Stimulated activated effector memory CD8-positive, alpha-beta T cell treated with anti-CD3 and anti-CD28 coated beads, Interleukin-12 subunit alpha, Interleukin-12 subunit beta, amount 100 ng/mL, for 72 hours (primary cell): ENCODE measurements around the gene GPR146.
"Not testable (repeated sequence)": the region's sequence is repeated elsewhere in the genome, so short reads cannot be mapped to it uniquely, and the experiment has no call there.

Experiments
- ATAC-seq: fragments of 150-1000 bp; cut with Tn5 transposase; 2 replicates; pipeline ENCODE4 v1.10.0; 2021
- DNase-seq, 2 donors: peaks; one replicate each; pipeline ENCODE4 v3.0.0; 2021 to 2022; ENCODE audit warnings: low spot score in 2 of 2
- H3K27ac Mint-ChIP-seq: one replicate; pipeline ENCODE4 v1.8.0; 2022; ENCODE audit warnings: mild to moderate bottlenecking, mixed read lengths
- H3K36me3 Mint-ChIP-seq: one replicate; pipeline ENCODE4 v1.8.0; 2022; ENCODE audit warnings: mild to moderate bottlenecking, mixed read lengths
- H3K4me1 Mint-ChIP-seq: one replicate; pipeline ENCODE4 v1.8.0; 2022; ENCODE audit warnings: mixed read lengths
- H3K4me3 Mint-ChIP-seq: one replicate; pipeline ENCODE4 v1.8.0; 2022; ENCODE audit warnings: mild to moderate bottlenecking, mixed read lengths
- H3K9me3 Mint-ChIP-seq: one replicate; pipeline ENCODE4 v1.8.0; 2022; ENCODE audit warnings: mixed read lengths

Gene GPR146, protein sequence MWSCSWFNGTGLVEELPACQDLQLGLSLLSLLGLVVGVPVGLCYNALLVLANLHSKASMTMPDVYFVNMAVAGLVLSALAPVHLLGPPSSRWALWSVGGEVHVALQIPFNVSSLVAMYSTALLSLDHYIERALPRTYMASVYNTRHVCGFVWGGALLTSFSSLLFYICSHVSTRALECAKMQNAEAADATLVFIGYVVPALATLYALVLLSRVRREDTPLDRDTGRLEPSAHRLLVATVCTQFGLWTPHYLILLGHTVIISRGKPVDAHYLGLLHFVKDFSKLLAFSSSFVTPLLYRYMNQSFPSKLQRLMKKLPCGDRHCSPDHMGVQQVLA

DNA sequence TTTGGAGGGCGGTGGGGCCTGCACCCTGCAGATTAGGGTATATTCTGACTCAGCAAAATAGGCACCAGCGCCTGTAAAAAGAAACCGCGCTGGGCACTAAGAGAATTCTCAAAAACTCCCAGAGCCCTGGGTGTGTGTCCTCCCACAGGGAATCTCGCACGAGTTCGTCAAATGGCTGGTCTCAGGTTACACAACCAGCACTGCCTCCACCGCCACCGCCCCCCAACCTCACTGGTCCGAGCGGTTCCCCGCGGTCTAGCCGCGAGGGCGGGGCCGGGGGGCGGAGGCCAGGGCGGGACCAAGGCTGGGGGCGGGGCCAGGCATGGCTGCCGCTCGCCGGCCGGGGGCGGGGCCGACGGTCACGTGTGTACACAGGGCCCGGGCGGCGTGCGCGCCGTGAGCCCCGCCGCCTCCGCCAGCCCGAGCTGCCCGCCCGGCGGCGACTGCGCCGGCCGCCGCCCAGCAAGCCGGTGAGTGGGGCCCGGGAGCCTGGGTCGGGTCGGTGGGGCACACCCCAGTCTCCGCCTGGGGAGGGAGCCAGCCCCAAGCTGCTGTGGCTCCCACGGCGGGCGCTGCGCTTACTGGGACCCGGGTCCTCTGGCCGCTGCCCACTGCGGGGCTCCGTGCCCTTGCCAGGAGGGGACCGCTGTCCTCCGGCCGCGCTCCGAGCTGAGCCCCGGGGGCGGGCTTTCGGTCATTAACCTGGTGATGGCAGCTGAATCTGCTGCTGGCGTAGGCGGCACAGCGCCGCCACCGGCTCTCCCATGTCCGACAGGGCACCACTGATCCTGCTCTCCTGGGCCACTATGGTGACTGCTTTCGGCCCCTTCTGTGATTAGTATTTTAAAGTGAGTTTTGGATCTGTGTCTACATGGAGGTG is at the start of gene GPR146:
GPR146 (plus strand) TSS at position 358 of the 880 bp plus-strand sequence. CDS start 12,970 bp downstream, outside the sequence.
- peak within 1 kb of the TSS; percentile 70 for H3K27ac Mint-ChIP-seq
- H3K36me3 Mint-ChIP-seq: peaks cover 7% of the 10 kb centered on the region
- H3K4me3 Mint-ChIP-seq: peak within 1 kb of the TSS; percentile 74
- peaks cover 70% of the 10 kb centered on the region for H3K4me1 Mint-ChIP-seq
- no peaks in the 10 kb centered on the region for H3K9me3 Mint-ChIP-seq
- ATAC-seq (peak; percentile 91), DNase-seq (peak; percentile 95 to 96)

DNA sequence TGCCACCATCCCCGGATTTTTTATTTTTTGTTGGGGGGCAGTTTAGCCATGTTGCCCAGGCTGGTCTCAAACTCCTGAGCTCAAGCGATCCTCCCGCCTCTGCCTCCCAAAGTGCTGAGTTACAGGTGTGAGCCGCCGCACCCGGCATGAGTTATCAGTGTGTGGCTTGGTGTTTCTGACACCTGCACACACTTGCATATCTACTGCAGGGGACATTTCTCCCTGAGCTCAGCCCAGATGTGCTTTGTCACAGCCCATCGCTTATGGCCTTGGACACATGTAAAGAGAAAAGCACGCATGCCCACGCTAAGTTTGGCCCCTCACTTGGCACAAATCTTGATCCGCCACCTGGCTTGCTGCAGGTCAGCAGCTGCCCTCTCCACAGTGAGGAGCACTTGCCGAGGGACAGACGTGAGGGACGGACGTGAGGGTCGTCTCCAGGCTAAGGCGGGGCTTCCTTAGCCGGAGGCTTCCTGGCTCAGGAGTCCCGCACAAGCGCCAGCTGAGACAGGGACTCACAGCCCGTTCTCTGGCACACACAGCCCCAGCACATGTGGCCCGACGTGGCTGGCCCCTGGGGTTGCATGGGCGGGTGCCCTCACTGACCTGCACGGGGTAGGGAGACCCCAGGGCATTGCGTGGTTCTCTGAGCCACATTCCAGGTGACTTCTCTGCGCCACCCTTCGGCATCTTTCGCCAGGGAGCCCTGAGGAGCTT is 49.6 kb upstream of the GPR146 start:
- no peak for ATAC-seq
- peaks cover 8% of the 10 kb centered on the region for H3K4me1 Mint-ChIP-seq
- H3K36me3 Mint-ChIP-seq: no peaks in the 10 kb centered on the region
- no peaks in the 10 kb centered on the region for H3K9me3 Mint-ChIP-seq
- no peak overlapping the region for H3K4me3 Mint-ChIP-seq
- no peak for DNase-seq
- peak overlapping the region; percentile 48 for H3K27ac Mint-ChIP-seq

DNA sequence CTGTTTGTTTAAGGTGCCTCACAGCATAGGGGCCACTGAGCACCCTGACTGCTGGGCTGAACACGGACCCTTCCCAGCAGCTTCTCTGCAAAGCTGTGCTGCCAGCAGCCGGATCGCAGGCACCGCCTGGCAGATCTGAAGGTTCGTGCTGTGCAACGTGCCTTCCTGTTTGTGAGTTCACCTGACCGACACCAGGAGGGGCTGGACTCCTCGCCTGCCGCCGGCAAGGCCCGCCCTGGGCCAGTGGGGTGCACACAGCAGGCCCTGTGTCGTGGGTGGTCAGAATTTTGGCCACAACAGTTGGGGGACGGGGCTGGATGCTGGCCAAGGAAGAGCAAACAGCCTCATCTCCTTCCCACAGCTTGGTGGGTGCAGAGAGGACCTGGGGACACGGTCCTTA is 48.8 kb upstream of the GPR146 start:
- H3K4me1 Mint-ChIP-seq: peaks cover 8% of the 10 kb centered on the region
- no peak overlapping the region for H3K27ac Mint-ChIP-seq
- no peak for ATAC-seq
- no peaks in the 10 kb centered on the region for H3K9me3 Mint-ChIP-seq
- H3K4me3 Mint-ChIP-seq: no peak overlapping the region
- no peak for DNase-seq
- H3K36me3 Mint-ChIP-seq: no peaks in the 10 kb centered on the region

DNA sequence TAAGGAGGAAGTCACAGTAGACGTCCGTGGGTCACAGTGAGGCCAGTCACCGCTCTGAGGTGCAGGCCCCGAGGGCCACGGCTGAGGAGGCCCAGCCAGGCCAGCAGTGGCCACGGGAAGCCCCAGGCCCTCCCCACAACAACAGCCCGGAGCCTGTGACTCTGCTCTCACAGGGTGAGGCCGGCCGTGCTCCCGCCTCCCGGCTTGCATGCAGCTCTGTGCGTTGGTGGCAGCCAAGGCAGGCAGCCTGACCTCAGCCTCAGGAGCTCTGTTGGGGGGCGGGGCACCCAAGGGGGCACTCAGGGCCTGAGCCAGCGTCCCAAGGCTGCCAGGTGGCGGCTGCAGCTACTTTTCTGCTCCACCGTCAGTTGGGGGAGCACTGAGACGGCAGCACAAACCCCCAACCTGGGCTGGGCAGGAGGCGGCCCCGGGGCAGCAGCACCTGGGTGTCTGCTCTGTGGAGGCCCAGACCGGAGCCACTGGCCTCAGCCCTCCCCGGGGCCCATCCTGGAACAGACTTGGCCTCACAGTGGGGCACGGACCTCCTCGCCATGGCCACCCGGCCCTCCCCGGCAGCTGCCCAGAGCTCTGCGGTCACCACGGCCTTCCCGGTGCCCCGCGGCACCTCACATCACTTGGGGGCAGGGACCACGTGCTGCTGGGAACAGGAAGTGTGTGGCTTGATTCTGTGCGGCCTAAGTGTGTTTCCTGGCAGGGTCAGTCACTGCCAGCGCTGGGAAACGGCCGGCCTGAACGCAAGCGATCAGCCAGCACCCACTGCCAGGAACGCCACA is 48.1 kb upstream of the GPR146 start:
- DNase-seq: no peak
- ATAC-seq: no peak
- H3K27ac Mint-ChIP-seq: no peak overlapping the region
- no peaks in the 10 kb centered on the region for H3K36me3 Mint-ChIP-seq
- no peaks in the 10 kb centered on the region for H3K9me3 Mint-ChIP-seq
- H3K4me3 Mint-ChIP-seq: no peak overlapping the region
- H3K4me1 Mint-ChIP-seq: peaks cover 8% of the 10 kb centered on the region

DNA sequence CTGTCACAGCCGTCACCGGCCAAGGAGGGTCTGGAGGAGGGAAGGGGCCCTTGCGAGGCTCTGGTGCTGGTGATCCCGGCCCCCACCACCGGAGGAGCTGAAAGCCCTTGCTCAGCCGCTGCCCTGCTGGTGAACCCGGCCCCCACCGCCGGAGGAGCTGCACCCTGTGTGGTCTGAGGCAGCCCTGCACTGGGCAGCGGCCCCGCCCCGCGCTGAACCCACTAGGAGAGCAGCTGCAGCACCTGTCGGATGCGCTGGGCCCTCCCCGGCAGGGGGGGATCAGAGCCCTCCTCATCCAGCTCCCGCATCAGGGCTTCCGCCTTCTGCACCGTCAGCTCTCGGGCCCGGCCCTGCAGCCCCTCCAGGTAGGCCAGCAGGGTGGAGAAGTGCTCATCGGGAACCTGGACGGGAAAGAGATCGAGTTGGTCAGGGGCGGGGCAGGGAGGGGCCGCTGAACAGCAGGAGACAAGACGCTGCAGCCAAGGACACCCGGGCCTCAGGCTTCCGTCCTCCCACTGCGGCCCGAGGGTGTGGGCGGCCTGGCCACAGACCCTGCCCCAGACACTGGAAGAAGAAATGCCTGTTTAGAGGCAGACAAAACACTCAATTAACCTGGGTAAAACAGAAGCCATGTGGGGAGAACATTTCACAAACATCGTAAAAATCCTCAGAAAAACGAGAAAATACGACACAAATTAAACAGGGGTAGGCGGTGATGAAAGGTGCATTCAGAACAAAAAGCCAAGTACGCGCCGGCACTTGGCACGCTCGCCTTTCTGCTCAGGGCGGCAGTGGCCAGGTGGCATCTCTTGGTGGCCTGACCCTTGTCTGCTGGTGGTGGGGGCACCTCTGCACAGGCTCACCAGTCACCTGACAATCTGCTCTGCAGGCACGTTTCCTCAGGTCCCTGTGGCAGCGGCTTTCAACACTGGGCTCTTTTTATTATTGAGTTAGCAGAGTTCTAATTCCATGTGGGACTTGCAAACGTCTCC is 46.6 kb upstream of the GPR146 start:
- Mint-ChIP-seq H3K4me1 (peaks cover 8% of the 10 kb centered on the region), H3K27ac (no peak overlapping the region), H3K4me3 (no peak overlapping the region), H3K9me3 (no peaks in the 10 kb centered on the region), H3K36me3 (no peaks in the 10 kb centered on the region)
- DNase-seq: no peak
- no peak for ATAC-seq

DNA sequence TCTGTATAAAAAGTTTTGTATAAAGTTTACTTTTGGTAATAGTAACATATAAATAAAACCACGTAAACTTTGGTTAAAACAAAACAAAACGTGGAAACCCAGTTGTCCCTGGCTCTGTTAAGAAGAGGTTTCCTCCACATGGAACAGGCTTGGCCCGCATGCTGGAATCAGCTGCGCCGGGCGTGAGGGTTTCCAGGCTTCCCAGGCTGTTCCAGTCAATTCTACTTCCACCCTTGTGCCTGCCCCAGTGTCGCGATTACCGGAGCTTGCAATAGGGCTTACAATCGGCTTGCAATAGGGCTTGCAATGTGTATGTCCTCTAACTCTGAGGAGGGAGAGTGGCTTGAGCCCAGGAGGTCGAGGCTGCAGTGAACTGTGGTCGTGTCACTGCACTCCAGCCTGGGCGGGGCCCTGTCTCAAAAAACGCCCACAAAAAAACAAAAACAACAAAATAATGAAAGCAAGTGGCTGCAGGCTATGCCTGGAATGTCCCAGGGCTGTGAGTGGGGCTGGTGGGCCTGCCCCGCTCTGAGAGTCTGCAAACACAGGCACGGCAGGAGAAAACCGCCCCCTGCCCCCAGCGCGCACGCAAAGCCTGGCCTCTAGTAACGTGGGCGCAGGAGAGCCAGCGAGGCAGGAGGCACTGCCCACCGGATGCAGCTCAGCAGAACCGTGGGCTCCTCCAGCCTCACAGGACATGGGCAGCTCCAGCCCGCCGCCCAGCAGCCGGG is 45.0 kb upstream of the GPR146 start:
- no peaks in the 10 kb centered on the region for H3K4me1 Mint-ChIP-seq
- H3K9me3 Mint-ChIP-seq: no peaks in the 10 kb centered on the region
- DNase-seq (no peak), ATAC-seq (no peak)
- H3K4me3 Mint-ChIP-seq: no peak overlapping the region
- no peaks in the 10 kb centered on the region for H3K36me3 Mint-ChIP-seq
- H3K27ac Mint-ChIP-seq: peak overlapping the region; percentile 56

DNA sequence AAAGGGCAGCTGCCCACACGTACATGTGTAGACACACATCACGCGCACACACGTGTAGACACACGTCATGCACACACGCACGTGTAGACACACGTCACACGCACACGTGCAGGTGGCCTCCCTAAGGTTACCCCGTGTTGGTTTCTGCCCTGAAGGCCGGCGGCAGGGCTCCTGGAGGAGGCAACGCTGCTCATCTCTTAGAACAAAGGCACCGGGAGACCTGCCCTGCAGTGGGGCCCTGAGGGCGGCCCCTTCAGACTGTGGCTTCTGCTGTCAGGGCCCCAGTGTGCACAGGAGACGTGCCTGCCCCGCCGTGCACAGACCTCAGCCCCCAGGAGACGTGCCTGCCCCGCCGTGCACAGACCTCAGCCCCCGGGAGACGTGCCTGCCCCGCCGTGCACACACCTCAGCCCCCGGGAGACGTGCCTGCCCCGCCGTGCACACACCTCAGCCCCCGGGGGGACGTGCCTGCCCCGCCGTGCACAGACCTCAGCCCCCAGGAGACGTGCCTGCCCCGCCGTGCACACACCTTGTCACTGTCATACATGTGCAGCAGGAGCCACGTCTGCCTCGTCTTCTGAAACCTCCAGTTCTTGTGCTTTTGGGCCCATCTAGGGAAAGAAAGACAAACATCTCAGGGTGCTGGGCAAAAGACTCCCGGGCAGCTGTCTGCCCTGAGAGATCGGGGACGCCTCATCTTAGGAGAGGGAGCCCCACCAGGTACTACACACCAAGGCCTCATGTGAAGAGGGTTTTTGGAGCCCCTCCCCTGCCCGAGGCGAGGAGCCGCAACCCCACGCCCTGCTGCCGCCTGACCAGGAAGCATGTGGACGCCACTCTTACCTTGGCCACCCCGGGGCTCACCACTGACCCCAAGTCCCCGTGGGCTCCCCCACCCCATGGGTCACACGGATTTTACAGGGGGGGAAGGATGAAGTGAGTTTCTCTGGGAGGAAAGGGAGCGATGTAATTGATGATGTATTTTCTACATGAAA is 44.1 kb upstream of the GPR146 start:
- DNase-seq (no peak), ATAC-seq (peak; percentile 22)
- no peak overlapping the region for H3K4me3 Mint-ChIP-seq
- H3K9me3 Mint-ChIP-seq: no peaks in the 10 kb centered on the region
- no peaks in the 10 kb centered on the region for H3K4me1 Mint-ChIP-seq
- peak overlapping the region; percentile 74 for H3K27ac Mint-ChIP-seq
- H3K36me3 Mint-ChIP-seq: no peaks in the 10 kb centered on the region

DNA sequence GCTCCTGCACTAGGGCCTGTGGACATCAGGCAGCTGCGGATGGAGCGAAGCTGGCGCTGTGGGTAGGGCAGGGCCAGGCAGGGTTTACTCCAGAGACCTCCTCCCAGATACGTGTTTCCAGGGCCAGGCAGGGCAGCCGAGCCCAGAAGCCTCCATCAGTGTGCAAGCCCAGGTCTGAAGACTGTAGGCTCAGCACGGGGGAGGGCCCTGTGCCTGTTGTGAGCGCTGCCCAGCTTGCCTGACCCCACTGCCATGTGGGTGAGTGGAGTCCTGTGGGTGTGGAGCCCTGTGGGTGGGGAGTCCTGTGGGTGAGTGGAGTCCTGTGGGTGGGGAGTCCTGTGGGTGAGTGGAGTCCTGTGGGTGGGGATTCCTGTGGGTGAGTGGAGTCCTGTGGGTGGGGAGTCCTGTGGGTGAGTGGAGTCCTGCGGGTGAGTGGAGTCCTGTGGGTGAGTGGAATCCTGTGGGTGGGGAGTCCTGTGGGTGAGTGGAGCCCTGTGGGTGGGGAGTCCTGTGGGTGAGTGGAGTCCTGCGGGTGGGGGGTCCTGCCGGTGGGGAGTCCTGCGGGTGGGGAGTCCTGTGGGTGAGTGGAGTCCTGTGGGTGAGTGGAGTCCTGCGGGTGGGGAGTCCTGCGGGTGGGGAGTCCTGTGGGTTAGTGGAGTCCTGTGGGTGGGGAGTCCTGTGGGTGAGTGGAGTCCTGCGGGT is 43.1 kb upstream of the GPR146 start:
- not testable (repeated sequence) for H3K4me1 Mint-ChIP-seq, DNase-seq, H3K9me3 Mint-ChIP-seq, H3K4me3 Mint-ChIP-seq, H3K36me3 Mint-ChIP-seq
- peak overlapping the region; percentile 74 for H3K27ac Mint-ChIP-seq
- ATAC-seq: peak; percentile 49

DNA sequence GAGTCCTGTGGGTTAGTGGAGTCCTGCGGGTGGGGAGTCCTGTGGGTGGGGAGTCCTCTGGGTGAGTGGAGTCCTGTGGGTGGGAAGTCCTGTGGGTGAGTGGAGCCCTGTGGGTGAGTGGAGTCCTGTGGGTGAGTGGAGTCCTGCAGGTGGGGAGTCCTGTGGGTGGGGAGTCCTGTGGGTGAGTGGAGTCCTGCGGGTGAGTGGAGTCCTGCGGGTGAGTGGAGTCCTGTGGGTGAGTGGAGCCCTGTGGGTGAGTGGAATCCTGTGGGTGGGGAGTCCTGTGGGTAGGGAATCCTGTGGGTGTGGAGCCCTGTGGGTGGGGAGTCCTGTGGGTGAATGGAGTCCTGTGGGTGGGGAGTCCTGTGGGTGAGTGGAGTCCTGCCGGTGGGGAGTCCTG is 42.3 kb upstream of the GPR146 start:
- H3K4me1 Mint-ChIP-seq, ATAC-seq, H3K9me3 Mint-ChIP-seq, H3K36me3 Mint-ChIP-seq, DNase-seq, H3K4me3 Mint-ChIP-seq, H3K27ac Mint-ChIP-seq: not testable (repeated sequence)

DNA sequence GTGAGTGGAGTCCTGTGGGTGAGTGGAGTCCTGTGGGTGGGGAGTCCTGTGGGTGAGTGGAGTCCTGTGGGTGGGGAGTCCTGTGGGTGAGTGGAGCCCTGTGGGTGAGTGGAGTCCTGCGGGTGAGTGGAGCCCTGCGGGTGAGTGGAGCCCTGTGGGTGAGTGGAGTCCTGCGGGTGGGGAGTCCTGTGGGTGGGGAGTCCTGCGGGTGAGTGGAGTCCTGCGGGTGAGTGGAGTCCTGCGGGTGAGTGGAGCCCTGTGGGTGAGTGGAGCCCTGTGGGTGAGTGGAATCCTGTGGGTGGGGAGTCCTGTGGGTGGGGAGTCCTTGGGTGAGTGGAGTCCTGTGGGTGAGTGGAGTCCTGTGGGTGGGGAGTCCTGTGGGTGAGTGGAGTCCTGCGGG is 41.9 kb upstream of the GPR146 start:
- H3K9me3 Mint-ChIP-seq, H3K4me1 Mint-ChIP-seq, ATAC-seq, H3K27ac Mint-ChIP-seq, H3K4me3 Mint-ChIP-seq, H3K36me3 Mint-ChIP-seq, DNase-seq: not testable (repeated sequence)

DNA sequence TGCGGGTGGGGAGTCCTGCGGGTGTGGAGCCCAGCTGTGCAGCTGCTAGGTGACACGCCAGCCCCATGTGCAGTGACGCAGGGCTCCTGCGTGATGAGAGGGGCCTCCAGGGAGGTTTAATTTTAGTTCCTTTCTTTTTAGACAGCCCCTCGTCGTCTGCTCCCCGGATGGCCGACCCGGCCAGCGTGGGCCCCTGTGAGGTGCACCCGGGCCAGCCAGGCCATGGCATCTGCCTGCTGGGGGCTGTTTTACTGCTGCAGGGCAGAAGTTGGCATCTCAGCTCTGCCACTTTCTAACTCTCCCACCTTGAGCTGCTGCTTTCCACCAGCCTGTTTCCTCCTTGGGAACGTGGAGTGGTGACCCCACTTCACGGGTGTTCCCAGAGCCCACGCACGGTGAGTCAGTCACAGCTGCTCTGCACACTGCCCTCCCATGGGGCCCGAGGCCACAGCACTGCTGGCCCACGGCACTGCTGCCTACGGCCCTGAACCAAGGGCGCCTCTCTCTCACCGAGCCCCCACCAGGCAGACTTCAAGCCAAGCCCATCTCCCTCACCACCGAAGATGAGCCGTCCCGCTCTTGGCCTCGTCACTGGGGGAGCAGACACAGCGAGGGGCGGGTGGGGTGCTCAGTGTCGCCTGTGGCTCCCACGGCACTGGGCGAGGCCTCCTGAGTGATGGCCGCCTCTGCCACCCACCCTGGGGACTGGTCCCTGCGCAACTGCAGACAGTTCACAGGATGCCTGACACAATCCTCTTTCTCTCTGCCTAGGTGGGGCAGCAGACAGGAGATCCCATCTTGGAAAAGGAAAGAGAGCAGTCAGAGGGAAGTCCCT is 40.1 kb upstream of the GPR146 start:
- H3K36me3 Mint-ChIP-seq: no peaks in the 10 kb centered on the region
- no peak overlapping the region for H3K4me3 Mint-ChIP-seq
- H3K27ac Mint-ChIP-seq: no peak overlapping the region
- H3K9me3 Mint-ChIP-seq: no peaks in the 10 kb centered on the region
- peaks cover 5% of the 10 kb centered on the region for H3K4me1 Mint-ChIP-seq
- ATAC-seq (no peak), DNase-seq (no peak)
